ENCODE data around the gene FOLR2.
"Not testable (repeated sequence)": the region's sequence is repeated elsewhere in the genome, so short reads cannot be mapped to it uniquely, and the experiment has no call there.

Gene FOLR2

DNA sequence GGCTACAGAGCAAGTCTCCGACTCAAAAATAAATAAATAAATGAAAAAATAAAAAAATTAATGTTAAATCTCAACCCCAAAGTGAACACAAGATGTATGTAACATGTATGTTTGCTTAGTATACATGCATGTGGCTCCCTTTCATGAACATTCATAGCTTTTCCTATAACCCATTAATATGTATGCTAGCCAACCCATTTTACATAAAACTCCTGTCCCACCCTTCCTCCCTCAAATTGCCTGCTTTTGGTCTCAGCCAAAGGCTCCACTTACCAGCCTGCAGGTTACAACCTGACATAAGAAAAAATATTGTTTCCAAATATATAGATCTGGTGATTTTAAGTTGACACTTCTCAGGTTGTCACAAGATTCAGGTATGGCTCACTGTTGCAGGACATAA lies 28.3 kb upstream of the FOLR2 start:
- Histone ChIP-seq H3K9ac (no peak overlapping the region), H3K27ac (no peak overlapping the region), H3K4me2 (0 out of 22 replicates have a peak overlapping the region, but pooled peaks of 1 of the 11 experiments have one; percentile 16), H4K20me1 (no peaks in the 10 kb centered on the region), H3K9me3 (replicated peaks in 1 of 11) (no peaks in the 10 kb centered on the region), H3K4me1 (peaks cover 0 to 11% (median 0%) of the 10 kb centered on the region in 10 experiments; a peak in 5 of 20 replicates), H3K4me3 (no peak overlapping the region), H3K27me3 (no peaks in the 10 kb centered on the region), H3K36me3 (no peaks in the 10 kb centered on the region)
- no peak for TF ChIP-seq Cebpa-rat (IDR thresholded peaks at IDR 0.05)

DNA sequence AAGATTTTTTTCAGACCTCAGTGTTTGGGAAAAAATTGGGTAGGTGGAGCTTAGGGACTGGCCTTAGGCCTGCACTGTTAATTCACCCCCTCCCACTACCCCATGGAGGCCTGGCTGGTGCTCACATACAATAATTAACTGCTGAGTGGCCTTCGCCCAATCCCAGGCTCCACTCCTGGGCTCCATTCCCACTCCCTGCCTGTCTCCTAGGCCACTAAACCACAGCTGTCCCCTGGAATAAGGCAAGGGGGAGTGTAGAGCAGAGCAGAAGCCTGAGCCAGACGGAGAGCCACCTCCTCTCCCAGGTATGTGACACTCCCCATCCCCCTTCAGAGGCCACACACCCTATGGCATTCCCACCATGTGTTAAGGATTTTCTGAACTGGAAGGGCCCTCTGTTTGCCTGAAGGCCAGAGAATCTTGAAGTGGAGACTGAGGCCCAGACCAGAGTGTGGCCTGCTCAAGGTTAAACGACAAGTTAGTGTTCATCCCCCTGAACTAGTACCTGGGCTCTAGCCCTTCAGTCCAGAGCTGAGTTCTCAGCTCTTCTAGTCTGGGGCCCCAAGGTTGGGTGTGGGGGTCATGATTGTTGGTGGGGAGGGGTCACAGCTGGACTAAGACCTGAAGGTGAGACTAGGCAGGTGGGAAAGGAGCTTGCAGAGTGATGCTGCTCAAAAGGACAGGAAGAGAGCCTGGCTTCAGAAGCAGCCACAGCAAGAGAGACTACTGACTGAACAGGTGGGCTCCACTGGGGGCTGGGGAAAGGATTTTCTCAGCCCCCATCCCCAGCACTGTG lies 26.9 kb upstream of the FOLR2 start:
- no peak for TF ChIP-seq Cebpa-rat (IDR thresholded peaks at IDR 0.05)
- no peaks in the 10 kb centered on the region for H3K27me3 ChIP-seq
- H3K4me2 ChIP-seq, result no peak overlapping the region
- H3K36me3 ChIP-seq, result no peaks in the 10 kb centered on the region
- H3K4me3 ChIP-seq, result no peak overlapping the region
- H4K20me1 ChIP-seq, result no peaks in the 10 kb centered on the region
- peaks cover 0 to 14% (median 0%) of the 10 kb centered on the region in 10 experiments; a peak in 5 of 20 replicates for H3K4me1 ChIP-seq
- no peak overlapping the region for H3K9ac ChIP-seq
- no peaks in the 10 kb centered on the region for H3K9me3 ChIP-seq (replicated peaks in 1 of 11)
- H3K27ac ChIP-seq, result no peak overlapping the region

DNA sequence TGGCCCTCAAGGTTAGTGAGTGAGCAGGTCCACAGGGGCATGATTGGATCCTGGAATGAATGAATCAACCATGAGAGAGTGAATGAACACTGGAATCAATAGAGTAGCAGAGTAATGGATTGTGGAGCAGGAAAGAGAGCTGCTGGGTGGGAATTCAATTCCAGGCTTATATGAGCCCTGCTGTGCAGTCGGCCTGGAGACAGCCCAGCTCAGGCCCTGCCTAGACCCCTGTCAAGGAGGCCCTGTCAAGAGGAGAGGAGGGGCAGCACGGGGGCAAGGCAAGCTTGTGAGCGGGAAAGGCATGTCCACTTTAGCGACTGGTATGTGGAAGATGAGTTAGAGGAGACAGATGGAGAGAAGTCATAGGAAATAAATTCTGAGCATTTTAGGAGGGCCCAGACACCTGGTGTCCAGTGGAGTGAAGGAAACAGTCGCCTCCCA lies 25.9 kb upstream of the FOLR2 start:
- H3K4me1 ChIP-seq, result peaks cover 0 to 14% (median 0%) of the 10 kb centered on the region in 10 experiments; a peak in 5 of 20 replicates
- no peak overlapping the region for H3K9ac ChIP-seq
- no peaks in the 10 kb centered on the region for H3K9me3 ChIP-seq (replicated peaks in 1 of 11)
- no peaks in the 10 kb centered on the region for H3K27me3 ChIP-seq
- no peak overlapping the region for H3K27ac ChIP-seq
- H3K4me3 ChIP-seq, result no peak overlapping the region
- no peaks in the 10 kb centered on the region for H4K20me1 ChIP-seq
- H3K36me3 ChIP-seq, result no peaks in the 10 kb centered on the region
- no peak for TF ChIP-seq Cebpa-rat (IDR thresholded peaks at IDR 0.05)
- no peak overlapping the region for H3K4me2 ChIP-seq

DNA sequence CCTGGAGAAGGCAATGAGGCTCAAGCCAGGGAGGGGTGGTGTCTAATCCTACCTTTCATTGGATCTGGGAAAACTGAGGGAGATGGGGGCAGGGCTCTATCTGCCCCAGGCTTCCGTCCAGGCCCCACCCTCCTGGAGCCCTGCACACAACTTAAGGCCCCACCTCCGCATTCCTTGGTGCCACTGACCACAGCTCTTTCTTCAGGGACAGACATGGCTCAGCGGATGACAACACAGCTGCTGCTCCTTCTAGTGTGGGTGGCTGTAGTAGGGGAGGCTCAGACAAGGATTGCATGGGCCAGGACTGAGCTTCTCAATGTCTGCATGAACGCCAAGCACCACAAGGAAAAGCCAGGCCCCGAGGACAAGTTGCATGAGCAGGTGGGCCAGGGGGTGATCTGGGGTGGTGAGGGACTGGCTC lies 24.6 kb upstream of the FOLR2 start, which contains the start of gene FOLR1:
Gene FOLR1 (plus strand): TSS at position 180 of the 421 bp plus-strand sequence. CDS start 34 bp downstream, at position 214.
- no peak for TF ChIP-seq Cebpa-rat (IDR thresholded peaks at IDR 0.05)
- Histone ChIP-seq H3K36me3 (no peaks in the 10 kb centered on the region), H3K9ac (no peak within 1 kb of the TSS), H3K4me1 (peaks cover 0 to 14% (median 0%) of the 10 kb centered on the region in 10 experiments; a peak in 5 of 20 replicates), H3K27me3 (no peaks in the 10 kb centered on the region), H3K27ac (no peak within 1 kb of the TSS), H4K20me1 (no peaks in the 10 kb centered on the region), H3K4me3 (no peak within 1 kb of the TSS), H3K9me3 (replicated peaks in 1 of 11) (no peaks in the 10 kb centered on the region), H3K4me2 (peak within 1 kb of the TSS in 1 of 11 experiments; percentile 45; a peak in 2 of 22 replicates)

DNA sequence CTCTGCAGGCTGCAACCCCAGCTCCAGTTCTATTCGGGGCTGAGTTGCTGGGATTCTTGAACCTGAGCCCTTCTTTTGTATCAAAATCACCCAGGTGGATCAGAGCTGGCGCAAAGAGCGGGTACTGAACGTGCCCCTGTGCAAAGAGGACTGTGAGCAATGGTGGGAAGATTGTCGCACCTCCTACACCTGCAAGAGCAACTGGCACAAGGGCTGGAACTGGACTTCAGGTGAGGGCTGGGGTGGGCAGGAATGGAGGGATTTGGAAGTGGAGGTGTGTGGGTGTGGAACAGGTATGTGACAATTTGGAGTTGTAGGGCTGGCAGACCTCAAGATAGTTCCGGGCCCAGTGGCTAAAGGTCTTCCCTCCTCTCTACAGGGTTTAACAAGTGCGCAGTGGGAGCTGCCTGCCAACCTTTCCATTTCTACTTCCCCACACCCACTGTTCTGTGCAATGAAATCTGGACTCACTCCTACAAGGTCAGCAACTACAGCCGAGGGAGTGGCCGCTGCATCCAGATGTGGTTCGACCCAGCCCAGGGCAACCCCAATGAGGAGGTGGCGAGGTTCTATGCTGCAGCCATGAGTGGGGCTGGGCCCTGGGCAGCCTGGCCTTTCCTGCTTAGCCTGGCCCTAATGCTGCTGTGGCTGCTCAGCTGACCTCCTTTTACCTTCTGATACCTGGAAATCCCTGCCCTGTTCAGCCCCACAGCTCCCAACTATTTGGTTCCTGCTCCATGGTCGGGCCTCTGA lies 20.9 kb upstream of the FOLR2 start:
- H3K4me3 ChIP-seq, result no peak overlapping the region
- H3K9ac ChIP-seq, result no peak overlapping the region
- H4K20me1 ChIP-seq, result no peaks in the 10 kb centered on the region
- H3K4me1 ChIP-seq, result peaks cover 0 to 8% (median 0%) of the 10 kb centered on the region in 10 experiments; a peak in 3 of 20 replicates
- no peaks in the 10 kb centered on the region for H3K9me3 ChIP-seq (replicated peaks in 1 of 11)
- H3K36me3 ChIP-seq, result no peaks in the 10 kb centered on the region
- TF ChIP-seq Cebpa-rat (IDR thresholded peaks at IDR 0.05), result no peak
- H3K27ac ChIP-seq, result no peak overlapping the region
- no peak overlapping the region for H3K4me2 ChIP-seq
- H3K27me3 ChIP-seq, result no peaks in the 10 kb centered on the region

DNA sequence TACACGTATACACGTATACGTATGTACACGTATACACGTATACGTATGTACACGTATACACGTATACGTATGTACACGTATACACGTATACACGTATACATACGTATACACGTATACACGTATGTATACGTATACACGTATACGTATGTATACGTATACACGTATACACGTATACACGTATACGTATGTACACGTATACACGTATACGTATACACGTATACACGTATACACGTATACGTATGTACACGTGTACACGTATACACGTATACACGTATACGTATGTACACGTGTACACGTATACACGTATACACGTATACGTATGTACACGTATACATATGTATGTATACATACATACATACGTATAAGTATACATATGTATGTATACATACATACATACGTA lies 15.1 kb upstream of the FOLR2 start:
- H3K36me3 ChIP-seq; H3K9ac ChIP-seq; H3K4me3 ChIP-seq; H3K9me3 ChIP-seq (replicated peaks in 1 of 11); H3K4me2 ChIP-seq; H4K20me1 ChIP-seq; H3K27me3 ChIP-seq; H3K27ac ChIP-seq: not testable (repeated sequence)
- H3K4me1 ChIP-seq, result peaks cover 0 to 39% (median 16%) of the 10 kb centered on the region in 10 experiments; a peak in 11 of 20 replicates

DNA sequence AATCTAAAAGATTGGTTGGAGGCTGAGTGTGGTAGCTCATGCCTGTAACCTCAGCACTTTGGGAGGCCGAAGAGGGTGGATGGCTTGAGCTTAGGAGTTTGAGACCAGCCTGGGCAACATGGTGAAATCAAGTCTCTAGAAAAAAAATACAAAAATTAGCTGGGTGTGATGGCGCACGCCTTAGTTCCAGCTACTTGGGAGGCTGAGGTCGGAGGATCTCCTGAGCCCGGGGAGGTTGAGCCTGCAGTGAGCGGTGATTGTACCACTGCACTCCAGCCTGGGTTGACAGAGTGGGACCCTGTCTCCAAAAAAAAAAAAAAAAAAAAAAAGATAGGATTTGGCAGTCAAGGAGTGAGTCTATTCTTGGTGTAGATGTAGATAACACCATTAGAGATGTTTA lies 14.0 kb upstream of the FOLR2 start:
- Histone ChIP-seq H3K27ac (no peak overlapping the region), H3K4me3 (no peak overlapping the region), H3K4me1 (peaks cover 0 to 48% (median 16%) of the 10 kb centered on the region in 10 experiments; a peak in 12 of 20 replicates), H4K20me1 (no peaks in the 10 kb centered on the region), H3K27me3 (no peaks in the 10 kb centered on the region), H3K36me3 (no peaks in the 10 kb centered on the region), H3K4me2 (peak overlapping the region in 4 of 11 experiments; percentile 13 to 52 (median 45); a peak in 6 of 22 replicates), H3K9me3 (replicated peaks in 1 of 11) (no peaks in the 10 kb centered on the region), H3K9ac (no peak overlapping the region)
- no peak for TF ChIP-seq Cebpa-rat (IDR thresholded peaks at IDR 0.05)

DNA sequence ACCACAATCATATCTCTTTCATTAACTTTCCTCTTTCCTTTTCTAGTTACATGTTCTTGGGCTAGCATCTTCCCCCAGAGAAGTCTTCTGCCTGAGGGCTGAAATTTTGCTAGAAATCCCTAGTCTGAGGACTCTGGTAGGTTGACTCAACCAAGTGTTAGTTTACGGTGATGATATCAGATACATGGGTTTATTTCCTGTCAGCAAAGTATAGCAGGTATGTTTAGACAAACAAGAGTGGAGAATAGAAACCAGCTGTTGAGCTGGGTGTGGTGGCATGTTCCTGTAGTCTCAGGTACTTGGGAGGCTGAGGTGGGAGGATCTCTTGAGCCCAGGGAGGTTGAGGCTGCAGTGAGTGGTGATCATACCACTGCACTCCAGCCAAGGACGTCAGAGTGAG lies 13.4 kb upstream of the FOLR2 start:
- no peaks in the 10 kb centered on the region for H3K27me3 ChIP-seq
- H3K36me3 ChIP-seq, result no peaks in the 10 kb centered on the region
- no peak overlapping the region for H3K27ac ChIP-seq
- peak overlapping the region in 4 of 11 experiments; percentile 13 to 52 (median 45); a peak in 6 of 22 replicates for H3K4me2 ChIP-seq
- H3K9ac ChIP-seq, result no peak overlapping the region
- no peak for TF ChIP-seq Cebpa-rat (IDR thresholded peaks at IDR 0.05)
- H3K4me3 ChIP-seq, result no peak overlapping the region
- peaks cover 0 to 3% (median under 1%) of the 10 kb centered on the region in 11 experiments; a peak in 6 of 22 replicates for H3K9me3 ChIP-seq (replicated peaks in 1 of 11)
- peaks cover 0 to 48% (median 16%) of the 10 kb centered on the region in 10 experiments; a peak in 12 of 20 replicates for H3K4me1 ChIP-seq
- no peaks in the 10 kb centered on the region for H4K20me1 ChIP-seq

DNA sequence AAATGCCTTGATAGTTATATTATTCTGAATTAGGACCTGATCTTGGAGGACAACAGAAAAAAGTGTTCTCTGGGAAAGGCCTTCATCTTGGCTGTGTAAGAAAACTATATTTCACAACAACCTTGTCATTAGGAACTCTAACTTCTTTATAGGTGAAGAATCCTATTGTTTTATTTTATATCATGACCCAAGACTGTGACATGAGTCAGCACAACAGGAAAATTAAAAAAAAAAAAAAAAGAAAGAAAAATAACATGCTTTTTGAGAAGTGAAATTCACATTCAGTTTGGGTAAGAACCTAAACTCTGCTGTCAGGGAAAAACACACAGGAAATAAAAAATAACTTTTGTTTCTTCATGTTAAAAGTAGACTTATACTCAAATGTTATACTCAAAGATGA lies 11.7 kb upstream of the FOLR2 start:
- TF ChIP-seq Cebpa-rat (IDR thresholded peaks at IDR 0.05), result no peak
- Histone ChIP-seq H3K36me3 (no peaks in the 10 kb centered on the region), H3K9ac (peak overlapping the region in 6 of 11 experiments; percentile 38 to 61 (median 44); a peak in 8 of 22 replicates)

DNA sequence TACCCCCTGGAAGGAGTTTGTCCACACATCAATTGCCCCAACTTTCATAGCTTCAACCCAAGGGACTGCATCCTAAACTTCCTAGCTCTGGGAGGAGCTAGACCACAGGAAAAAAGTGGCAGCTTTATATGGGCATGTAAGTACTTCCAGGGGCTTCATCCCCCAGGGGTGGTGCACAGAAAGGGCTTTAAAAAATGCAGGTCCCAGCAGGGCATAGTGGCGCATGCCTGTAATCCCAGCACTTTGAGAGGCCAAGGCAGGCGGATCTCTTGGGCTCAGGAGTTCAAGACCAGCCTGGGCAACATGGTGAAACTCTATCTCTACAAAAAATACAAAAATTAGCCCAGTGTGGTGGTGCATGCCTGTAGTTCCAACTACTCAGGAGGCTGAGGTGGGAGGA lies 9.8 kb upstream of the FOLR2 start:
- not testable (repeated sequence) for H3K27ac ChIP-seq, H3K4me3 ChIP-seq, H3K9ac ChIP-seq, H4K20me1 ChIP-seq, H3K36me3 ChIP-seq, H3K27me3 ChIP-seq
- H3K9me3 ChIP-seq (replicated peaks in 1 of 11), result peaks cover 13 to 30% (median 27%) of the 10 kb centered on the region in 11 experiments; a peak in 19 of 22 replicates
- H3K4me1 ChIP-seq, result peaks cover 0 to 58% (median 16%) of the 10 kb centered on the region in 10 experiments; a peak in 12 of 20 replicates
- peak overlapping the region in 1 of 11 experiments; percentile 10; a peak in 1 of 22 replicates for H3K4me2 ChIP-seq

More for the DNA sequence above, 11.7 kb upstream of the FOLR2 start:
- Histone ChIP-seq H3K27ac (peak overlapping the region in 9 of 11 experiments; percentile 13 to 80 (median 55); a peak in 15 of 22 replicates), H3K4me1 (peaks cover 0 to 58% (median 16%) of the 10 kb centered on the region in 10 experiments; a peak in 12 of 20 replicates), H3K9me3 (replicated peaks in 1 of 11) (peaks cover 7 to 20% (median 18%) of the 10 kb centered on the region in 11 experiments; a peak in 19 of 22 replicates), H4K20me1 (no peaks in the 10 kb centered on the region), H3K4me3 (no peak overlapping the region), H3K4me2 (peak overlapping the region in 7 of 11 experiments; percentile 4 to 86 (median 67); a peak in 12 of 22 replicates), H3K27me3 (no peaks in the 10 kb centered on the region)
